H9 (cell line): ENCODE measurements around the gene BARX2. TPM values are rescaled to one million over a fixed set of nuclear protein-coding genes. Genes with fewer than 3 reads are reported as not detected.

Experiments used
- DNase-seq: peaks from one replicate; pipeline ENCODE4 v3.0.0-alpha.2; 2017
- H2AFZ ChIP-seq: one replicate; pipeline ENCODE4 v1.6.1; 2013; ENCODE audit warnings: mild to moderate bottlenecking, low read length, control low read depth, moderate library complexity
- H2AK5ac ChIP-seq: 2 replicates; pipeline ENCODE4 v1.6.1; 2013; ENCODE audit warnings: low read length, control low read depth, mixed read lengths; ENCODE audit not compliant: insufficient read length
- H2BK120ac ChIP-seq: one replicate; pipeline ENCODE4 v1.6.1; 2013; ENCODE audit warnings: low read depth, mild to moderate bottlenecking, low read length, control low read depth, inconsistent platforms; ENCODE audit not compliant: poor library complexity, severe bottlenecking
- H2BK12ac ChIP-seq: 2 replicates; pipeline ENCODE4 v1.6.1; 2013; ENCODE audit warnings: low read length, control low read depth, mixed read lengths, low read depth; ENCODE audit not compliant: insufficient read length
- H2BK15ac ChIP-seq: 2 replicates; pipeline ENCODE4 v1.6.1; 2013; ENCODE audit warnings: low read depth, low read length, control low read depth
- H2BK20ac ChIP-seq: one replicate; pipeline ENCODE4 v1.6.1; 2013; ENCODE audit warnings: low read depth, mild to moderate bottlenecking, low read length, control low read depth, inconsistent platforms; ENCODE audit not compliant: poor library complexity, severe bottlenecking
- H2BK5ac ChIP-seq: 2 replicates; pipeline ENCODE4 v1.6.1; 2013; ENCODE audit warnings: low read length, control low read depth, mixed read lengths; ENCODE audit not compliant: insufficient read length
- H3K14ac ChIP-seq: 2 replicates; pipeline ENCODE4 v1.6.1; 2013; ENCODE audit warnings: low read length, control low read depth; ENCODE audit not compliant: insufficient read depth
- H3K18ac ChIP-seq: 2 replicates; pipeline ENCODE4 v1.6.1; 2013; ENCODE audit warnings: low read depth, mild to moderate bottlenecking, mixed read lengths, low read length, control low read depth; ENCODE audit not compliant: insufficient read length
- H3K23ac ChIP-seq: 2 replicates; pipeline ENCODE4 v1.6.1; 2013; ENCODE audit warnings: low read length, control low read depth, mixed read lengths, low read depth; ENCODE audit not compliant: insufficient read length
- H3K23me2 ChIP-seq: 2 replicates; pipeline ENCODE4 v1.6.1; 2013; ENCODE audit warnings: low read depth, mild to moderate bottlenecking, mixed read lengths, low read length, control low read depth; ENCODE audit not compliant: insufficient read length, poor library complexity, severe bottlenecking
- H3K27ac ChIP-seq: 2 replicates; pipeline ENCODE4 v1.5.1; 2013; ENCODE audit warnings: low read length, control low read depth, mixed read lengths, low read depth; ENCODE audit not compliant: insufficient read length
- H3K27me3 ChIP-seq: 2 replicates; pipeline ENCODE4 v1.6.1; 2013; ENCODE audit warnings: low read length, control low read depth, inconsistent platforms; ENCODE audit not compliant: insufficient read depth
- H3K4ac ChIP-seq: 2 replicates; pipeline ENCODE4 v1.6.1; 2013; ENCODE audit warnings: low read depth, mild to moderate bottlenecking, control low read depth, inconsistent platforms, low read length, moderate library complexity
- H3K4me1 ChIP-seq: 2 replicates; pipeline ENCODE4 v1.6.1; 2013; ENCODE audit warnings: low read length, control low read depth, inconsistent platforms; ENCODE audit not compliant: insufficient read depth
- H3K4me2 ChIP-seq: 2 replicates; pipeline ENCODE4 v1.6.1; 2013; ENCODE audit warnings: low read length, control low read depth, mixed read lengths; ENCODE audit not compliant: insufficient read length, insufficient read depth
- H3K56ac ChIP-seq: 2 replicates; pipeline ENCODE4 v1.6.1; 2013; ENCODE audit warnings: low read depth, mild to moderate bottlenecking, mixed read lengths, low read length, control low read depth; ENCODE audit not compliant: insufficient read length
- H3K79me1 ChIP-seq: 2 replicates; pipeline ENCODE4 v1.6.1; 2013; ENCODE audit warnings: low read depth, mild to moderate bottlenecking, moderate library complexity, low read length, control low read depth, inconsistent platforms; ENCODE audit not compliant: insufficient read depth, poor library complexity, severe bottlenecking
- H3K79me2 ChIP-seq: 2 replicates; pipeline ENCODE4 v1.6.1; 2013; ENCODE audit warnings: low read length, control low read depth, inconsistent platforms; ENCODE audit not compliant: insufficient read depth
- H3K9ac ChIP-seq: 2 replicates; pipeline ENCODE4 v1.6.1; 2013; ENCODE audit warnings: low read length, control low read depth, mixed read lengths; ENCODE audit not compliant: insufficient read length; ENCODE audit errors: extremely low read depth
- H3K9me3 ChIP-seq: one replicate; pipeline ENCODE4 v1.6.1; 2013; ENCODE audit warnings: low read depth, low read length, inconsistent platforms; ENCODE audit not compliant: control insufficient read depth
- H3T11ph ChIP-seq: one replicate; pipeline ENCODE4 v1.6.1; 2013; ENCODE audit warnings: mild to moderate bottlenecking, low read length, control low read depth, inconsistent platforms
- H4K20me1 ChIP-seq: one replicate; pipeline ENCODE4 v1.6.1; 2013; ENCODE audit not compliant: control insufficient read depth, insufficient read length, insufficient read depth
- H4K5ac ChIP-seq: 2 replicates; pipeline ENCODE4 v1.6.1; 2013; ENCODE audit warnings: low read depth, mild to moderate bottlenecking, mixed read lengths, low read length, control low read depth; ENCODE audit not compliant: insufficient read length
- H4K8ac ChIP-seq: replicated peaks from 2 replicates; pipeline ENCODE4 v1.6.1; 2013; ENCODE audit warnings: low read length, control low read depth, mixed read lengths, low read depth; ENCODE audit not compliant: insufficient read length
- H4K91ac ChIP-seq: 2 replicates; pipeline ENCODE4 v1.6.1; 2013; ENCODE audit warnings: low read depth, mild to moderate bottlenecking, moderate library complexity, mixed read lengths, low read length, control low read depth; ENCODE audit not compliant: insufficient read length
- H3K27ac Mint-ChIP-seq, 3 experiments: 2 replicates in 2 of 3; 3 replicates in 1 of 3; pipeline ENCODE4 v1.8.0; 2020 to 2021; ENCODE audit warnings: mixed read lengths in 3 of 3, mild to moderate bottlenecking in 1 of 3, moderate library complexity in 1 of 3
- H3K27me3 Mint-ChIP-seq: 2 replicates; pipeline ENCODE4 v1.8.0; 2021; ENCODE audit warnings: low read depth, mild to moderate bottlenecking, moderate library complexity, mixed read lengths
- H3K36me3 Mint-ChIP-seq, 3 experiments: 2 replicates in 2 of 3; 3 replicates in 1 of 3; pipeline ENCODE4 v1.8.0; 2020 to 2021; ENCODE audit warnings: low read depth in 3 of 3, mixed read lengths in 3 of 3; ENCODE audit not compliant: insufficient read depth in 1 of 3
- H3K4me1 Mint-ChIP-seq, 2 experiments: 2 replicates each; pipeline ENCODE4 v1.8.0; 2020; ENCODE audit warnings: mixed read lengths in 2 of 2
- H3K4me3 Mint-ChIP-seq, 2 experiments: 2 replicates in 1 of 2; 3 replicates in 1 of 2; pipeline ENCODE4 v1.8.0; 2020 to 2021; ENCODE audit warnings: mild to moderate bottlenecking in 2 of 2, mixed read lengths in 2 of 2, moderate library complexity in 1 of 2
- H3K9me3 Mint-ChIP-seq, 2 experiments: 2 replicates in 1 of 2; 3 replicates in 1 of 2; pipeline ENCODE4 v1.8.0; 2020; ENCODE audit warnings: mild to moderate bottlenecking in 2 of 2, mixed read lengths in 2 of 2, moderate library complexity in 1 of 2
- CTCF ChIP-seq: fragments of 200-600 bp; sonication (generic); conservative IDR thresholded peaks from 3 replicates; pipeline ENCODE4 v1.8.0; 2021; ENCODE audit warnings: antibody characterized with exemption, mild to moderate bottlenecking
- WGBS: extraction: QIAGEN DNeasy Blood & Tissue Kit; methylation state at CpG from one replicate; pipeline ENCODE4 v1.1.7; 2013; ENCODE audit warnings: missing lambda C conversion rate, low lambda C conversion rate, mixed read lengths; ENCODE audit not compliant: insufficient read length; ENCODE audit errors: extremely low coverage; 5-methylcytosine and 5-hydroxymethylcytosine counted together
- total RNA-seq: library from RNA; stranded (reverse); gene quantifications from 2 replicates; pipeline ENCODE4 v1.2.1, GENCODE V29; 2021

The BARX2 gene
- total RNA-seq, 1 experiment from 2014 or later, result not detected

GRCh38 chr11:129489249-129489648, 113.6 kb downstream of the BARX2 start:
- Histone ChIP-seq H3K4me1 (no peaks in the 10 kb centered on the region), H3K23ac (no peak overlapping the region), H3K27me3 (no peaks in the 10 kb centered on the region), H2BK12ac (no peak overlapping the region), H3T11ph (no peak overlapping the region), H3K23me2 (no peaks in the 10 kb centered on the region), H3K27ac (no peak overlapping the region), H3K79me2 (no peaks in the 10 kb centered on the region), H3K18ac (no peak overlapping the region), H2BK5ac (no peak overlapping the region), H4K20me1 (no peaks in the 10 kb centered on the region), H4K5ac (no peak overlapping the region), H3K4ac (no peak overlapping the region), H4K91ac (no peak overlapping the region), H3K9me3 (no peaks in the 10 kb centered on the region), H2AK5ac (no peak overlapping the region), H4K8ac (no peak overlapping the region), H3K79me1 (no peaks in the 10 kb centered on the region), H3K56ac (no peak overlapping the region), H2BK120ac (no peak overlapping the region), H3K14ac (no peak overlapping the region), H2BK15ac (no peak overlapping the region), H2BK20ac (no peak overlapping the region), H3K9ac (no peak overlapping the region), H3K4me2 (no peak overlapping the region), H2AFZ (no peak overlapping the region)
- DNase-seq, result no peak
- no peak for TF ChIP-seq CTCF
- peaks cover 11 to 15% of the 10 kb centered on the region in 2 experiments for H3K9me3 Mint-ChIP-seq
- peaks cover 0 to 8% of the 10 kb centered on the region in 2 experiments; a peak in 3 of 4 replicates for H3K4me1 Mint-ChIP-seq
- no CpG with 5 or more reads among the region's 1 CpG for WGBS
- peaks cover 49% of the 10 kb centered on the region for H3K27me3 Mint-ChIP-seq
- no peak overlapping the region for H3K4me3 Mint-ChIP-seq
- H3K36me3 Mint-ChIP-seq, result no peaks in the 10 kb centered on the region; a peak in 2 of 7 replicates
- no peak overlapping the region for H3K27ac Mint-ChIP-seq
